ENCODE measurements around the gene STK11IP. TPM values are rescaled to one million over a fixed set of nuclear protein-coding genes. Genes with fewer than 3 reads are reported as not detected.

The STK11IP gene
- total RNA-seq, 1 donor: 11.7 TPM

DNA sequence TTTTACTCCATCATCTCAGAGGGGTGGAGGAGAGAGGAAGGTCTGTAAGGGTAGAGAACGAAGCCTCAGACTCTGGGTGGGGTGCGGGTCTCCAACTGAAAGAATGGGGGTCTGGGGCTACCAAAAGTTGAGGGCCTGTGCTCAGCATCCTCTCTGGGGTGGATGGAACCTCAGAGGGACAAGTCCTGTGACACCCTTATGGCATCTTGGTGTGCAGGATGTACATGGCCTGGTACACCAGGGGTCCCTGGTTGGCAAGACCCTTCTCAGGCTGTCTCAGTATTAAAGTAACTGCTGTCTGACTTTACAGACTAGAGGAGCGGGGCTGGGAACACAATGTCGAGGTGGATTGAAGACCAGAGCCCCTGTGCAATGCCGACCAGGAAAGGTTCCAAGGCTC is 27.5 kb downstream of the STK11IP start:
- TF ChIP-seq, protein P1, sequence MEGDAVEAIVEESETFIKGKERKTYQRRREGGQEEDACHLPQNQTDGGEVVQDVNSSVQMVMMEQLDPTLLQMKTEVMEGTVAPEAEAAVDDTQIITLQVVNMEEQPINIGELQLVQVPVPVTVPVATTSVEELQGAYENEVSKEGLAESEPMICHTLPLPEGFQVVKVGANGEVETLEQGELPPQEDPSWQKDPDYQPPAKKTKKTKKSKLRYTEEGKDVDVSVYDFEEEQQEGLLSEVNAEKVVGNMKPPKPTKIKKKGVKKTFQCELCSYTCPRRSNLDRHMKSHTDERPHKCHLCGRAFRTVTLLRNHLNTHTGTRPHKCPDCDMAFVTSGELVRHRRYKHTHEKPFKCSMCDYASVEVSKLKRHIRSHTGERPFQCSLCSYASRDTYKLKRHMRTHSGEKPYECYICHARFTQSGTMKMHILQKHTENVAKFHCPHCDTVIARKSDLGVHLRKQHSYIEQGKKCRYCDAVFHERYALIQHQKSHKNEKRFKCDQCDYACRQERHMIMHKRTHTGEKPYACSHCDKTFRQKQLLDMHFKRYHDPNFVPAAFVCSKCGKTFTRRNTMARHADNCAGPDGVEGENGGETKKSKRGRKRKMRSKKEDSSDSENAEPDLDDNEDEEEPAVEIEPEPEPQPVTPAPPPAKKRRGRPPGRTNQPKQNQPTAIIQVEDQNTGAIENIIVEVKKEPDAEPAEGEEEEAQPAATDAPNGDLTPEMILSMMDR (IDR thresholded peaks at IDR 0.05; ENCODE audit: insufficient read depth, low read length): no peak
- no peak for DNase-seq (ENCODE audit: low read depth)
- H3K4me3 ChIP-seq (ENCODE audit: low read depth, low read length): no peak overlapping the region

DNA sequence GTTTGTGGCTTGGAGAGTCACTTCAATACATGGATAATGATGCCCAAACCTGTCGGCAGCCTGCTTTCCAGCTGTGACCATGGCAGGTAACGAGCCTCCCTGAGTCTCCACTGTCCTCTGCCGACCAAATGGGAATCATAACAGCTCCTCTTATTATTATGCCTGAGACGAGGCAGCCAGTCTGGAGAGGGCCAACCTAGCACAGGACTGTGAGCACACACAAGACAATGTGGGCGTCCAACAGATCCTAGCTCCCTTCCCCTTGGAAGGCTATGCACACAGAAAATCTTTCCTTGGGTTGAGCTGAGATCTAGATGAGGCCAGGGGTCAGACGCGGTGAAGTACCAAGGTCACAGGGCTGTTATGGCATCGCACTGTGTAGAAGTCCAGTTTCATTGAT is 28.9 kb downstream of the STK11IP start:
- no peak for DNase-seq (ENCODE audit: low read depth)
- H3K4me3 ChIP-seq (ENCODE audit: low read depth, low read length): no peak overlapping the region
- TF ChIP-seq, protein P1 (IDR thresholded peaks at IDR 0.05; ENCODE audit: insufficient read depth, low read length): no peak

DNA sequence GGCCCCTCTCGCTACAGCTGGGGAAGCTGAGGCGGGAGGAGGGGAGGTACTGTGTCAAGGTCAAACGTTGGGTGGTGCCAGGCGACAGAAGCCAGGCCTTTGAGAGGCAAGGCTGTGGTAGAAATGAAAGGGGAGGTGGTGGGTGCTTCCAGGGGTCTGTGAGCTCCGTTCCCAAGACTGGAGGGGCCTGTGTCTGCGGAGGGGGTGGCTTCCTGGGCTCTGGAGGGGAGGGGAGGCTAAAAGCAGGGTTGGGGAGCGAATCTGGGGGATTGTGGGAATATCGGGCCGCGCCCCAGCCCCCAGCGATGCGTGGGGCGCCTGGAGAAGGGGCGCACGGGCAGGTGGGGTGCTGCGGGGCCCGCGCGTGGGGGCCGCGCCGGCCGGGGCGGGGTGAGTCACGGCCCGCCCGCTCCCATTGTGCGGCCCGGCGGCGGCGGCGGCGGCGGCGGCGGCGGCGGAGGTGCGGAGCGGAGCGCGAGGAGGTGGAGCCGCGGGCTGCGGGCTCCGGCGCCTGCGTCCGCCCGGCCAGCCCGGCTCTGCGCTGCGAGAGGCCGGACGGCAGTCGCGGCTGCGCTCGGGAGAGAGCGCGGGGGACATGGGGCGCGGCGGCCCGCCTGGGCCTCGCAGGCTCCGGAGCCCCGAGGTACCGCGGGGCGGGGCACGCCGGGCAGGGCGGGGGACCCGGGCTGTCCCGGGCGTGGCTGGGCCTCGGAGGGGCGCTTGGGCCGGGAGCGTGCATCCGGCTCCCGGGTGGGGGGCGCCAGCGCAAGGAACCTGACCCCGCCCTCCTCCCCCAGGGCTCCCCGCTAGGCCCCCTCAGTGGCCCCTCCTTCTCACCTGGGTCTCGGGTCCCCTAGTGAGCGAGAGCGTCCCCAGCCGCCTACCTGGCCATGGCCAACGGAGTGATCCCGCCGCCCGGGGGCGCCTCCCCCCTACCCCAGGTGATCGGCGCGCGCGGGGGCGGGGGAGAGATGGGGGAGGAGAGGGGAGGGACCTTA is 29.7 kb downstream of the STK11IP start, which contains the start of gene SLC4A3:
Gene SLC4A3, plus strand, starts transcription at position 528 of the 998 bp plus-strand sequence. Its CDS starts 363 bp downstream, at position 891.
- peak; percentile 11 for DNase-seq (ENCODE audit: low read depth)
- peak within 1 kb of the TSS; percentile 64 for H3K4me3 ChIP-seq (ENCODE audit: low read depth, low read length)
- TF ChIP-seq, protein P1 (IDR thresholded peaks at IDR 0.05; ENCODE audit: insufficient read depth, low read length): no peak

DNA sequence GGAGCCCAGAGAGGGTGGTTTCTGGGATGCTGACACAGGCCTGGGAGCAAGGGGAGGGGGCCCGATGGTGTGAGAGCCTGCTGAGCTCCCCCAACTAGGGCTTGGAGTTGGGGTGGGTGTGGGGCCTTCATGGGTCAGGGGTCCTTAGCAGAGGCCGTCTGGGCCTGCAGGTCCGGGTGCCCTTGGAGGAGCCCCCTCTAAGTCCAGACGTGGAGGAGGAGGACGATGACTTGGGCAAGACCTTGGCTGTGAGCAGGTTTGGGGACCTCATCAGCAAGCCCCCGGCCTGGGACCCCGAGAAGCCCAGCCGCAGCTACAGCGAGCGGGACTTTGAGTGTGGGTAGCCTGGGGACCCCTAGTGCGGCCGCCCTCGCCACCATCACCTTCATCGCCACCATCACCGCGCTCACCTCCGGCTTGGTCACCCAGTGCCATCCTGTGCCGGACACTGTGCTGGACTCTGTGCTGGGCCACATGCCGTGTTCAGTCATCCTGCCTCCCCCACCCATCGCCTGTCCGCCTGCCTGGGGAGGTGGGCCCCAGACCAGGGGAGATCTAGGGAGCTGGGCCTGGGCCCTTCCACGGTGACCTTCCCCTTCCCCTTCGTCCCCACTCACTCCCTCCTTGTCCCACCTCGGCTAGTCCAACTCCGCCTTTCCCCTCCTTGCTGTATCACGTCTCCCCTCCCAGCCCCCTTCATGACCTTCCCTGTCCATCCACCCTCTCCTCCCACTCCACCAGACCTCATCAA is 30.8 kb downstream of the STK11IP start:
- H3K4me3 ChIP-seq (ENCODE audit: low read depth, low read length): peak overlapping the region; percentile 64
- TF ChIP-seq, protein P1 (IDR thresholded peaks at IDR 0.05; ENCODE audit: insufficient read depth, low read length): no peak
- no peak for DNase-seq (ENCODE audit: low read depth)

DNA sequence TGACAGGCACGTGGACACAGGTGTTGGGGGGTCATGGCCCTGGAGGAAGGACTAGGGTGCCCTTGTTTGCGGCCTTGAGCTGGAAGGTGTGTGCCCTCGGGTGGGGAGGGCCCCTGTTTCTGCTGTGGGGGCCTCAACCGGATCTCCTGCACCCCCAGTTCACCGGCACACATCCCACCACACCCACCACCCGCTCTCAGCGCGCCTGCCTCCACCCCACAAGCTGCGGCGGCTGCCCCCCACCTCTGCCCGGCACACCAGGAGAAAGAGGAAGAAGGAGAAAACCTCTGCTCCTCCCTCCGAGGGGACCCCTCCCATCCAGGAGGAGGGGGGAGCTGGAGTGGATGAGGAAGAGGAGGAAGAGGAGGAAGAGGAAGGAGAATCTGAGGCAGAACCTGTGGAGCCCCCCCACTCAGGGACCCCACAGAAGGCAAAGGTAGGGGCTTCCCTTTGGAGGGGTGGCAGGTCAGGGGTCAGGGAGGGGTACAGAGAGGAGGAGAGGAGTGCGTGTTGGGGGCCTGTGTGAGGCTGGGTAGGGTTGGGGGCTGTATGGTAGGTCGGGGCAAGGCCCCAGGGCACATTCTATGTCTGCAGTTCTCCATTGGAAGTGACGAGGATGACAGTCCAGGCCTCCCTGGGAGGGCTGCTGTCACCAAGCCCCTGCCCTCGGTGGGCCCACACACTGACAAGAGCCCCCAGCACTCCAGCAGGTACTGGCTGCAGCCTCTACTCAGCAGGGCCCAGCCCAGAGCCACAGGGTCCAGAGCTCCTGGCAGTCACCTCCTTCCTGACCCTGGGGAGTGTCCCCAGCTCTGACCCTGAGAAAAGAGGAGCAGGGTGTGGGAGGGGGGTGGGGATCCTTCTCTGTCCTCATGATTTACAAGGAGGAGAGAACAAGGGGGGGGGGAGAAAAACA is 31.6 kb downstream of the STK11IP start:
- no peak overlapping the region for H3K4me3 ChIP-seq (ENCODE audit: low read depth, low read length)
- TF ChIP-seq, protein P1 (IDR thresholded peaks at IDR 0.05; ENCODE audit: insufficient read depth, low read length): no peak
- no peak for DNase-seq (ENCODE audit: low read depth)

Measured in fibroblast of the aortic adventitia (primary cell).